NCI-H524 treated with DMSO at 0.1 percent for 48 hours (cell line): ENCODE results near the gene ACP4.

Experiments
- DNase-seq: peaks from one replicate; lab custom pipeline; 2025; lab: John Stamatoyannopoulos, UW

Gene ACP4

DNA sequence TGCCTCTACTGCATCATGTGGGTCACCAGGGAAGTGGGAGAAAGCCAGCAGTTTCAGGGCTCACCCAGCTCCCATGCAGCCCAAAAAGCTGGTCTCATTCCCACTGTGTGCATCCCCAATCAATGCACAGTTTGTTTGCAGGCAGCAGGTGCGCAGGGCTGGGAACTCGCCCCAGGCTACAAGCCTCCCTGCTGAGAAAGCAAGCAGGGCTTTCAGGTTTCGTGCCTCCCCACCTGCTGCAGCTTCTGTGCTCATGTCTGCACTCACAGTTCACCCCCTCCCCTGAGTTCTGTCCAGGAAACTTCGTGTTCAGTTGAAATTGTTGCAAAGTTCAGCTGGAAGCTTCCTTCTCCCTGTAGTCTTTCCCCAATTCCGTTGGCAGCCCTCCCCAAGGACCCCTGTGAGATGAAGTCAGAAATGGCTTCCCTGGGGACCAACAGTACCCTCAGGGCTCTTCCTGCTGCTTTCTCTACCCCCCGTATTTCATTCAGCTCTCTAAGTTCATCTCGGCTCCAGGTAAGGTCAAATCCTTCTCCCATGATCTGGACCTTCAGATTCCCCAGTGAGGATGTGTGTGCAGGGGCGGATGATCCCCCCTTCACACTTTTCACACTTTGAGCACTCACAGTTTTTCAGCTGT is 54.2 kb downstream of the ACP4 start:
- no peak for DNase-seq
